IPS-15b (cell line): ENCODE data around the gene SCAMP4.
A peak's percentile ranks its signal among the peaks of the same experiment; 100 is the strongest.

Source experiments
- H3K27me3 ChIP-seq: one replicate; pipeline ENCODE4 v1.6.1; 2013; ENCODE audit warnings: low read length; ENCODE audit not compliant: control insufficient read depth, insufficient read depth
- H3K36me3 ChIP-seq: one replicate; pipeline ENCODE4 v1.6.1; 2013; ENCODE audit warnings: low read length; ENCODE audit not compliant: control insufficient read depth, insufficient read depth
- H3K4me1 ChIP-seq: one replicate; pipeline ENCODE4 v1.6.1; 2013; ENCODE audit warnings: mild to moderate bottlenecking, low read length; ENCODE audit not compliant: control insufficient read depth, insufficient read depth
- H3K4me3 ChIP-seq: one replicate; pipeline ENCODE4 v1.5.1; 2013; ENCODE audit warnings: low read depth, low read length
- H3K9ac ChIP-seq: one replicate; pipeline ENCODE4 v1.6.1; 2013; ENCODE audit warnings: low read depth, mild to moderate bottlenecking, low read length
- H3K9me3 ChIP-seq: one replicate; pipeline ENCODE4 v1.6.1; 2013; ENCODE audit warnings: mild to moderate bottlenecking, low read length; ENCODE audit not compliant: control insufficient read depth, insufficient read depth

SCAMP4 gene

GRCh38 chr19:1938071-1938470 is 32.9 kb downstream of the SCAMP4 start:
- H3K9me3 ChIP-seq: no peaks in the 10 kb centered on the region
- no peak overlapping the region for H3K4me3 ChIP-seq
- H3K36me3 ChIP-seq: no peaks in the 10 kb centered on the region
- no peaks in the 10 kb centered on the region for H3K27me3 ChIP-seq
- no peak overlapping the region for H3K9ac ChIP-seq
- peaks cover 4% of the 10 kb centered on the region for H3K4me1 ChIP-seq

GRCh38 chr19:1941146-1942077 is 36.2 kb downstream of the SCAMP4 start, which contains the start of gene CSNK1G2:
CSNK1G2 (plus strand) TSS chr19:1941172; CDS start chr19:1969773, 28,601 bp downstream.
- Histone ChIP-seq H3K4me1 (peaks cover 7% of the 10 kb centered on the region), H3K36me3 (no peaks in the 10 kb centered on the region), H3K4me3 (peak within 1 kb of the TSS; percentile 98), H3K9ac (peak within 1 kb of the TSS; percentile 79), H3K27me3 (no peaks in the 10 kb centered on the region), H3K9me3 (no peaks in the 10 kb centered on the region)

GRCh38 chr19:1942078-1942933 is 37.1 kb downstream of the SCAMP4 start:
- H3K27me3 ChIP-seq: no peaks in the 10 kb centered on the region

GRCh38 chr19:1942934-1943555 is 37.8 kb downstream of the SCAMP4 start:
- peaks cover 7% of the 10 kb centered on the region for H3K4me1 ChIP-seq
- H3K4me3 ChIP-seq: peak overlapping the region; percentile 98
- H3K9me3 ChIP-seq: no peaks in the 10 kb centered on the region
- peaks cover 2% of the 10 kb centered on the region for H3K36me3 ChIP-seq
- H3K27me3 ChIP-seq: no peaks in the 10 kb centered on the region
- peak overlapping the region; percentile 47 for H3K9ac ChIP-seq

More at GRCh38 chr19:1942078-1942933, 37.1 kb downstream of the SCAMP4 start:
- H3K4me3 ChIP-seq: peak overlapping the region; percentile 98
- H3K9me3 ChIP-seq: no peaks in the 10 kb centered on the region
- H3K9ac ChIP-seq: peak overlapping the region; percentile 79
- H3K4me1 ChIP-seq: peaks cover 7% of the 10 kb centered on the region
- H3K36me3 ChIP-seq: peaks cover 2% of the 10 kb centered on the region

GRCh38 chr19:1943661-1944087 is 38.5 kb downstream of the SCAMP4 start:
- H3K9me3 ChIP-seq: no peaks in the 10 kb centered on the region
- H3K4me1 ChIP-seq: peaks cover 7% of the 10 kb centered on the region
- no peak overlapping the region for H3K9ac ChIP-seq
- no peaks in the 10 kb centered on the region for H3K27me3 ChIP-seq
- no peak overlapping the region for H3K4me3 ChIP-seq
- H3K36me3 ChIP-seq: peaks cover 2% of the 10 kb centered on the region

- Histone ChIP-seq H3K36me3 (peaks cover 3% of the 10 kb centered on the region), H3K9ac (no peak overlapping the region), H3K4me3 (no peak overlapping the region), H3K4me1 (peaks cover 7% of the 10 kb centered on the region), H3K9me3 (no peaks in the 10 kb centered on the region), H3K27me3 (no peaks in the 10 kb centered on the region)
Observed at GRCh38 chr19:1944088-1944915, 39.1 kb downstream of the SCAMP4 start.

- Histone ChIP-seq H3K4me3 (no peak overlapping the region), H3K9me3 (no peaks in the 10 kb centered on the region), H3K27me3 (no peaks in the 10 kb centered on the region), H3K4me1 (peaks cover 5% of the 10 kb centered on the region), H3K9ac (no peak overlapping the region), H3K36me3 (peaks cover 4% of the 10 kb centered on the region)
Observed at GRCh38 chr19:1944916-1945561, 39.8 kb downstream of the SCAMP4 start.

GRCh38 chr19:1945899-1946298 is 40.7 kb downstream of the SCAMP4 start:
- Histone ChIP-seq H3K36me3 (peaks cover 4% of the 10 kb centered on the region), H3K4me1 (peaks cover 5% of the 10 kb centered on the region), H3K4me3 (no peak overlapping the region), H3K9me3 (no peaks in the 10 kb centered on the region), H3K9ac (no peak overlapping the region), H3K27me3 (no peaks in the 10 kb centered on the region)

- no peak overlapping the region for H3K4me3 ChIP-seq
- H3K9ac ChIP-seq: no peak overlapping the region
- H3K9me3 ChIP-seq: no peaks in the 10 kb centered on the region
- H3K4me1 ChIP-seq: peaks cover 5% of the 10 kb centered on the region
- no peaks in the 10 kb centered on the region for H3K27me3 ChIP-seq
- peaks cover 11% of the 10 kb centered on the region for H3K36me3 ChIP-seq
Observed at GRCh38 chr19:1947651-1948209, 42.5 kb downstream of the SCAMP4 start.

- Histone ChIP-seq H3K36me3 (peaks cover 20% of the 10 kb centered on the region), H3K4me1 (no peaks in the 10 kb centered on the region), H3K4me3 (no peak overlapping the region), H3K27me3 (no peaks in the 10 kb centered on the region), H3K9me3 (no peaks in the 10 kb centered on the region), H3K9ac (no peak overlapping the region)
Observed at GRCh38 chr19:1949304-1950101, 44.3 kb downstream of the SCAMP4 start.
